GM21360 (cell line): ENCODE results near the gene DPPA4.
"Not testable (repeated sequence)": the region's sequence is repeated elsewhere in the genome, so short reads cannot be mapped to it uniquely, and the experiment has no call there.

Source experiments
- ATAC-seq: cut with Tn5 transposase; IDR thresholded peaks from one replicate; pipeline ENCODE4 v1.9.1; 2021; ENCODE audit warnings: mild to moderate bottlenecking, moderate library complexity; ENCODE audit not compliant: unreplicated experiment

Gene DPPA4, protein sequence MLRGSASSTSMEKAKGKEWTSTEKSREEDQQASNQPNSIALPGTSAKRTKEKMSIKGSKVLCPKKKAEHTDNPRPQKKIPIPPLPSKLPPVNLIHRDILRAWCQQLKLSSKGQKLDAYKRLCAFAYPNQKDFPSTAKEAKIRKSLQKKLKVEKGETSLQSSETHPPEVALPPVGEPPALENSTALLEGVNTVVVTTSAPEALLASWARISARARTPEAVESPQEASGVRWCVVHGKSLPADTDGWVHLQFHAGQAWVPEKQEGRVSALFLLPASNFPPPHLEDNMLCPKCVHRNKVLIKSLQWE

DNA sequence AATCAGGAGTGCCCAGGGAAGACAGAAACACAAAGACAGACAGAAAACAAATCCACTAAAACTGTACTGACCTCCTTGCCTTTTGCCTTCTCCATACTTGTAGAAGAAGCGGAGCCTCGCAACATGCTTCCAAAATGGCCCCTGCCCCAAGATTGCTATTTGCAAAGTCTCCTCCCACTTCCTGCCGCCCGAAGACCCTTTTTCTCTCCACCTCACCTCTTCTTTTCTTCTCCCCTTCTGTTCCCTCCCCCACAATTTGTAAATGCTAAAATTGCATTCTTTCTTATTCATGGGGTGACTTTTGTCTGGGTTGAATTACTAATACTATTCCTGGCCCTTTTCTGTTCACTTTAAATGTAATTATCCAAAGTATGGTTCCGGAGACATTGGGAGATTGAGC is at the start of gene DPPA4:
Gene DPPA4, minus strand, starts transcription at position 154 of the 400 bp plus-strand sequence. Its CDS starts 29 bp downstream, at position 125.
- no peak for ATAC-seq

DNA sequence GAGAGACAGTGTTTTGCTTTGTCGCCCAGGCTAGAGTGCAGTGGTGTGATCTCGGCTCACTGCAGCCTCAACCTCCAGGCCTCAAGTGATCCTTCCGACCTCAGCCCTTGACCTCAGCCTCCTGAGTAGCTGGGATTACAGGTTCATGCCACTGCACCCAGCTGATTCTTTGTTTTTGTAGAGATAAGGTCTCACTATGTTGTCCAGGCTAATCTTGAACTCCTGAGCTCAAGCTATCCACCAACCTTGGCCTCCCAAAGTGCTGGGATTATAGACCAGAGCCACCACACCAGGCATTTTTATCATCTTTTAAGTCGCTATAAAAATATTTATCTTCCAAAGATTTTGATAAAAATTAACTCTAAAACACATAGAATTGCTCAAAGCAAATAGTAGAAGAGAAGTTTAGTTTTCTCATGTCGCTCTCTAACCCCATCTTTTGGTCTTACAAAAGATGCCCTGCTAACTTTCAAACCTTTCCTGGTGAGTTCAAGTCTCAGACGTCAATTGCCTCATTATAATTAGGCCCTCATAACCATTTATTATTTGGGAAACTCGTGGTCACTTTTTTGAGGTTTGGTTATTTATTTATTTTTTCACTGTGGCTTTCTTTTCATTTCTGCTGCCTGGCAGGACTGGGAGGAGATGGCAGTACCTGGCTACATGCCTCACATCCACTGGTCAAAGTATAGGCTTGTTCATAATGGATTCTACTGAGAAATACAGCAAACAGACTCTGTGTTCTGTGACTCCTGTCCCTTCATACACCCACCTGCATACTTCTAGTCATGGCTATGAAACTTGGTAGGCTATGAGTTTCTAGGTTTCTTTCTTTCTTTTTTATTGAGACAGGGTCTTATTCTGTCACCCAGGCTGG is 48.3 kb upstream of the DPPA4 start:
- ATAC-seq: no peak

DNA sequence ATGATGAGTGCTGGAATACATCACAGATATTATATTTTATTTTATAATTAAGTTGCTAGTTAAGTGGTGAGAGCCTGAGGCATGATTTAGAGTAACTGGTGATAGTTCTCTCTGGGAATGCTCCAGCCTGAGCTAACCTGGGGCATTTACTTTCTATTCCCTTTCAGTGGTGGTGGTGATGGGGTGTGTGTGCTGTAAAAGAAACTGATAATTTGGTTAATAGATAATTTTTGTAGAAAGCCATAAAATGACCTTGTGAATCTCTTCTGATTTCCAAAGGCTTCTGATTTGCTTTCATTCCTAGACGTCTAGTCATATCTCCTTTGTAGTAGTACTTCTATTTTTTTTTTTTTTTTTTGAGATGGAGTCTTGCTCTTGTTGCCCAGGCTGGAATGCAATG is 46.8 kb upstream of the DPPA4 start:
- no peak for ATAC-seq

DNA sequence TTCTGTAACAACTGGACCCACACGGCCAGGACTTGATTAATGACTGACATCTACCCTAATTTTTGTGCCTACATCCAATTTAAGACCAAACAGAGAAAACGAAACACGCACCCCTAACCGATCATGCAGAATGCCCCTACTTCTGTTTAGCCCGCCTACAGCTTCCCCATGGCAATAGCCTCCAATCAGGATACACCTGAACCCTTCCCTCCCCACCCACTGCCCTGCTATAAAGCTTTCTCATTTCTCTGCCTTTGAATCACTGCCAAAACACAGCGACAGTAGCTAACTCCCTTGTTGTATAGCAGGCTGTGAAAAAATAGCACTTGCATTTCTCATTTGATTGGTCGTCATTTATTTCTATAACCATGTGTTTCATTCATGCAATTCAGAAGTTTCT is 45.2 kb upstream of the DPPA4 start:
- ATAC-seq: no peak

DNA sequence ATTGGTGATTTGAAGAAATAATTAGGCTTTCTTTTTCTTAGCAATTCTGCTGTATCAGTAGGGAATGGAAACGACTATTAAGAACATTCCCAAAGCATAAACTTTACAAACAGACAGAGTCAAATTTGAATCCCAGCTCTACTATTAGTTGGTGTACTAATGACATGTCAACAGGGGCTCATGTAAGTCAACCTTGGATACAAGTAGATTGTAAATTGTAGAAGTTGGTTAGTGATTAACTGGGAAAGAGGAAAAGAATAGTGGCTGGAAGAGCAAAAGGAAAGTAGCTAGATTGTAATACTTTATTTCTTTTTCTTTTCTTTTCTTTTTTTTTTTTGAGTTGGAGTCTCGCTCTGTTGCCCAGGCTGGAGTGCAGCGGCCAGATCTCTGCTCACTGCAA is 38.6 kb upstream of the DPPA4 start:
- ATAC-seq: no peak

DNA sequence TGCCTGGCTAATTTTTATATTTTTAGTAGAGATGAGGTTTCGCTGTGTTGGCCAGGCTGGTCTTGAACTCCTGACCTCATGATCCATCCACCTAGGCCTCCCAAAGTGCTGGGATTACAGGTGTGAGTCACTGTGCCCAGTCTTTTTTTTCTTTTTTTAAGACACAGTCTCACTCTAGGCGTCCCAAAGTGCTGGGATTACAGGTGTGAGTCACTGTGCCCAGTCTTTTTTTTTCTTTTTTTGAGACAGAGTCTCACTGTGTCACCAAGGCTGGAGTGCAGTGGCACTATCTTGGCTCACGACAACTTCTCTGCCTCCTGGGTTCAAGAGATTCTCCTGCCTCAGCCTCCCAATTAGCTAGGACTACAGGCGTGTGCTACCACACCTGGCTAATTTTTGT is 37.1 kb upstream of the DPPA4 start:
- not testable (repeated sequence) for ATAC-seq

DNA sequence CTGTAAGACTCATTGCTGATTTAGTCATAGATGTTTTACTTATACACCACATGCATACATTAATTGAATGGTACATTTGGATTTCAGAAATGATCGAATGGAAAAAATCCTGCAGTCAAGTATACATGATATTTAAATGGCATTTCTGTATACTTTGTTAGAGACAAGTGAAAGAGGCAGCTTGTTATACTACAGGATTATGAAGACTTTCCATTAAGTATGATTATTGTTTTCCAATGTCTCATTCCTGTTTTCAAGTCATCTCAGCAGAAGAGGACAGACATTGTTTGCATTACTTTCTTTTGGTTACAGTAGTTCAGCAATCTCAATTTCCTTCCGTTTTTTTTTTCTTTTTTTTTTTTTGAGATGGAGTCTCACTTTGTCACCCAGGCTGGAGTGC is 36.6 kb upstream of the DPPA4 start:
- ATAC-seq: no peak

DNA sequence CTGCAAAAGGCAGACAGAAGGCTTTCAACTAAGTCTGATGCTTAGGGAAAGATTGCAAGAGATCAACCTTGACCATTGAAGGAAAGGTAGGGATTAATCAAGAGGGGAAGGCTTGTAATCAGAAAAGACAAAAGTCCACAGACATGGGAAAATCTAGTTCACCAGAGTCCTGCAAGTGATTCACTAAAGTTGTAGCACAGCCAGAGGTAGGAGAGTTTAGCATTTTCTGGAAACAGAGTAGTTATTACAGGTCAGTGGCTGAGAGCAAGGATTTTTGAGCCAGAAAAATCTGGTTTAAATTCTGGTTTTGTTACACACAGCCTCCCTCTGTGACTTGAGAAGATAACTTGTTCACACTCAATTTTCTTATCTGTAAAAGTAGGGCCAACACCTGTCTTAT is 35.3 kb upstream of the DPPA4 start:
- ATAC-seq: no peak

DNA sequence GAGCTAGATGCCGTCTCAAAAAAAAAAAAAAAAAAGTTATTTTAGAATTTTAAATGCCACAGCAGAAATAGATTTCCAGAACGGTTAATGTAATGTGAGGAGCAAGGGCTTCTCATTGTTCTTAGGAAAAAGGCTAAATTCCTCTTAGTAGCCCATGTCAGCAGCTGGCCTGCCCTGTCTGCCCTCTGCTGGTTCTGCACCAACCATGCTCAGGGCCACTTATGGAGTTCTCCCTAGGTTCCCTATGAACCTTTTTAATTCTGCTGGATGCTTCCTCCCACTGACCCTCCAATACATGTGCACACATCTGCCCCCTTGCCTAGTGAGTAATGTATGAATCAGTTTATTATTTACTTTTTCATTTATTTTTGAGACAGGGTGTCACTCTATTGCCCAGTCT is 32.2 kb upstream of the DPPA4 start:
- no peak for ATAC-seq

DNA sequence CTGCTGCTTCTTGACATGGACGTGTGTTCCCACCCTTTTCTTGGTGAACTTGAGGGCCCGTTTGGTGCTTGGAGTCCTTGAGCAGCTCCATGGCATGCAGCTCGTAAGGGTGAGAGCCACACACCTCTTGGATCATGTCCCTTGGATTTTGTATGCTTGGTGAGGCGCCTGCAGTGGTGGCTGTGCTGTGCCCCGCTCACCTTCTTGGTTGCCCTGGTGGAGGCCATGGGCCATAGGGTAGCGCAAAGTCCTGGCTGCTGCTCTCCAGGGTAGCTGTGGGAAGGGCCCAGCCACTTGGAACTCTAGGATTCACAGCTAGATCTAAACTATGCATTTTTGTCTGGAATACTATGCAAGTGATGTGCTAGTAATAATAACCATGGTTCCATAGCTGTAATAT is 26.7 kb upstream of the DPPA4 start:
- no peak for ATAC-seq

DNA sequence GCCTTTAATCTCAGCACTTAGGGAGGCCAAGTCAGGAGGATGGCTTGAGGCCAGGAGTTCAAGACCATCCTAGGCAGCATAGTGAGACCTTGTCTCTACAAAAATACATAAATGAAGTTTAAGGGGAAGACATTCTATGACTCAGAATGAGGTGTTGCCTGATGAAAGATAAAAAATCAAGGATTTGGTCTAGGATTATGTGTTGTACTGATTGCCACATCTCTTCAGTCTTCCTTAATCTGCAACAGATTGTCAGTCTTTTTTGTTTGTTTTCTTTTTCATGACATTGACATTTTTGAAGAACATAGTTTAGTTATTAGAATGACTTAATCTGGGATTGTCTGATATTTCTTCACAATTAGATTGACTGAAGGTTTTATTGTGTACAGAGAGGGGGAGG is 26.3 kb upstream of the DPPA4 start:
- no peak for ATAC-seq

DNA sequence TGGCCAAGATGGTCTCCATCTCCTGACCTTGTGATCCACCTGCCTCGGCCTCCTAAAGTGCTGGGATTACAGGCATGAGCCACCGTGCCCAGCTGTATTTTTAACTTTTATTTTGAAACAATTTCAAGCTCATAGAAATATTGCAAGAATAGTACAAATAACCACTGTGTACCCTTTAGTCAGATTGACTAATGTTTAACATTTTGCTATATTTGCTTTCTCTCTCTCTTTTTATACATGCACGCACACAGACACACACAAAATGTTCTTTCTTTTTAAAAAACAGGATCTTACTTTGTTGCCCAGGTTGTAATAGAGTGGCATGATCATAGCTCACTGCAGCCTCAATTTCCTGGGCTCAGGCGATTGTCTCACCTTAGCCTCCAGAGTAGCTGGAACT is 25.5 kb upstream of the DPPA4 start:
- no peak for ATAC-seq

DNA sequence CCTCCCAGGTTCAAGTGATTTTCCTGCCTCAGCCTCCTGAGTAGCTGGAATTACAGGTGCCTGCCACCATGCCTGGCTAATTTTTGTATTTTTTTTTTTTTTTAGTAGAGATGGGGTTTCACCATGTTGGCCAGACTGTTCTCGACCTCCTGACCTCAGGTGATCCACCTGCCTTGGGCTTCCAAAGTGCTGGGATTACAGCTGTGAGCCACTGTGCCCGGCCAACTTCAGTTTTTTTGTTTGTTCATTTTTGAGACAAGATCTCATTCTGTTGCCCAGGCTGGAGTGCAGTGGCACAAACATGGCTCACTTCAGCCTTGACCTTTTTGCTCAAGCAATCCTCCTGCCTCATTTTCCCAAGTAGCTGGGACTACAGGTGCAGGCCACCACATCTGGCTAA is 21.5 kb upstream of the DPPA4 start:
- not testable (repeated sequence) for ATAC-seq

DNA sequence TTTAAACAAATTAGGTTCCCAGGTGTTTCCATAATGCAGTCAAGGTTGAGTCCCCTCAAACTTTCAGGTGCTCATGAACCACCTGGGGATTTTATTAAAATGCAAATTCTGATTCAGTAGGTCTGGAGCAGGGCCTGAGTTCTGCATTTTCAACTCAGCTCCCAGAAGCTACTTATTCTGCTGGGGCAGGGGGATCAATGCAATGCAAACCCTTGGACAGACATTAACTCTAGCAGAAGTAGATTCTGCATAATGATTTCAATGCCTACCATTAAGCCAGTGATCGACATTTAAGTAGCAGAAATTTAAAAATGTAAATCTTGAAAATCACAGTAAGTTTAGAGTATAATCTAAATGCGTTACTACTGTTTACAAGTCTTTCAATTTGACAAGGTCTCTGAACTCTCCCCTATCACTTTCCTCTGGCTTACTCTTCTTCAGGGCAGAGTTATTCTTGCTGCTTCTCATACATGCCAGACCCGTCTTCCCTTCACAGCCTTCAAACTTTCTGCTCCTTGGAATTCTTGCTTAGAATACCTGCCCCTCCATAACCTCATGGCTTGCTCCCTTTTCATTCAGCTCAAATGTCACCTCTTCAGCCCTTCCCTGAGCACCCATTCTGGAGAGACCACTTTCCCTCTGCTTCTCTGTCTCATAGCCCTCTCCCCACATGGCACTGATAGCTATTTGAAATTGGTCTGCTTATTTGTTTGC is 19.3 kb upstream of the DPPA4 start:
- no peak for ATAC-seq

DNA sequence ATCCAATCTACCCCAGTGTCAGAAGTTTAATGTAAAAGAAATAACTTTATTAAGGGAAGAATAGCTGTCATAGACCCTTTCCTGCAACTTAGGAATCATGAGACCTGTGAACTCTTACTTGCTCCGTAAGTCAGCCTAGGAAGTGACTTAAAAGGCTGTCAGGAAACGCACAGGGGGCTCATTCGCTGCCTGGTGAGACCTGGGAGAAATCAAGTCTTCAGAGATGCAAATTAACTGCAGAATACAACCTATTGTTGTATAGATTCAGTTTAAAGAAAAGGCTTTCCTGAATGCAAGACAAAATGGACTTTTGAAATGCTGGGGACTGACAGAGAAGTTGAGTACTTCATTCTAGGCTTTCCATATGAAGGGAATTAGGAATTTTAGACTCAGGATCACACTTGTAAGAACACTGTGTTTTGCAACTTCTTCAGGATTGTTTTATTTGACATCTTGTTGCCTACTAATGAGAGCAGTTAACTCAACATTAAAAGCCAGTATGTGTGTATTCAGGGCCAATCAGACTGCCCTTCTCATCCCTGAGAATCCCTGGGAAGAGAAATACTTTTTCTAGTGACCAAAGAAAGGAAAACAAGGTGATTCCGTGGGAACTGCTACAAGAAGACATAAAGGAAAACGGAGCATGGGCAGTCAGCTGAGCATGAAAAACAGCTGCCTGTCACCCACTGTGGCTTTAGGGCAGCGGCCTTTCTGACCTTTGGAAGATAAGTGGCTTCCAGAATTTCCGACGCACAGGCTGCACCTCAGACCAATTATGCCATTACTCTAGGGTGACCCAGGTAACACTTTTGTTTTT is 18.5 kb upstream of the DPPA4 start:
- ATAC-seq: no peak

DNA sequence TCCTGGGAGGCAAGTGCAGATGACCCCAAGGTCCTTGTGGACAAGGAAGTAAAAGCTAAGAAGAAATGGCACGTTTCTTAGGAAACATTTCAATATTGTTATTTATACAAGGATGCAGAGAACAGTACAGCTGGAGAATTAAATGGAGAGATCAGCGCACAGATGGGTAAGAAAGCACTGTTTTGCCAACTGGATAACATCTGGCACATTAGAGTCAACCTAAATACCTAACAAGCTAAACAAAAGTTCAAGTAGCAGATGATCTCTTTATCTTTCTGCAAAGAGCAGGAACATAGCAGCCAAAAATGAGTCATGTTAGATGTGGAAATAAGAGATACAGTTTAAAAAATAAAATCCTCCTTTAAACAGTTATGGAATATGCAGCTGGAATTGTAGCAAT is 15.7 kb upstream of the DPPA4 start:
- no peak for ATAC-seq

DNA sequence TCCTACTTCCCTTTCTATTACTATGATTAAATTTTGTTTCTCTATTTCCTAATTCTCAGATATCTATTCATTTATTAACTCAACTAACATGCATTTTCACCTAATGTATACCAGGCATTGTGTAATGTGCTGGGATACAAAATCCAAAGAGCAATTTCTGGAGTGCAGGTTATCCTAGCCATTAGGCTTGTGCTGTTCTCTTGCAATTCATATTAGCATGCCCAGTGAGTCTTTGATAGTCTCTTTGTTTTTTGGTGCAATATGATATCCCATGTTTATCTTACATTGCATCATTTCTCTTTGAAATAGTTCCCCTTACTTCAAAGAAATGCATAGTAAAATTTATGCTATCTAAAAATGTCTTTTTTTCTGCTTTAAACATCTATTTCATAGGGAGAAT is 13.9 kb upstream of the DPPA4 start:
- ATAC-seq: no peak

DNA sequence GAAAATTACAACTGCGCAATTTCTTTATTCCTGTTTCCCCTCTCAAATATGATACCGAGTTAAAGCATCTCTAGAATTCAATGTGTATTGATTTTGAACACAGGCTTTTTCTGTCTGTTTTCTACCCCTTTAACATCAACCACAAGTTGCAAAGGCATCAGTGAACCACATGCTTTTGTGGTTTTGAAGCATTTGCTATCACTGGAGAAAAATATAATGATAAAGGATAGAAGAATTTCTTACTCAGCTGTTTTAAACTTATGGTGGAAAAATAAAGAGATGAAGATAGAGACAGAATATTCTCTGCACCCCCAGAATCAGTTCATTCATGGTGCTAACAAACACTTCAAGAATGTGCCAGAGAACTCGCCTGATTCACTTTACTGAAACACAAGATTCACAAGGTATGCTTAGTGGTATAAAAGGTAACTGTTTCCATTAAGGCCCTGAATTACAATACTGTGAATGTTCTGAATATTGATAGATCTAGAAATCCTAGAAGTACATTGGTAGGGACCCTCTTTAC is 9.5 kb upstream of the DPPA4 start:
- no peak for ATAC-seq

DNA sequence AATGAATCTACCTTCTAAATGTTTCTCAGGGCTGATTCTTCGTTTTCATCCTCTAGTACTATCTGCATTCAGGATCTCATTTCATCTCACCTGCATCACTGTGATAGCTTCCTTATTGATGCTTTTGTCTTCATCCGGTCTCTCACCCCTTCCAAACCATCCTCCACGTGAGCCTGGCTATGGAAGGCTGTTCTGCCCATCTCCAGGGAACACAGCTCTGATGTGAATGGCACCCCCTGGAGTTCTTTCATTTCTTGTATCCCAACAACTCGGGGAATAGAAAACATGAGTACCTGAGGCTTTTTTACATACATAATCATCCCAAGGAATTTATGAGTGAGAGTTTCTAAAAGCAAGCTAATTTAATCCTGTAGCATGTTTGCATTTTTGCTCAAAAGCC is 8.8 kb upstream of the DPPA4 start:
- no peak for ATAC-seq
